GM12801 (cell line): ENCODE results near the gene MBP.

Source experiments
- CTCF ChIP-seq: IDR thresholded peaks from one replicate; pipeline ENCODE4 v1.5.1; 2011; ENCODE audit warnings: control low read depth; ENCODE audit not compliant: insufficient read length; ENCODE audit errors: extremely low read depth

Gene MBP

GRCh38 chr18:77132369-77133050 lies at the start of gene MBP:
Gene MBP (minus strand): TSS chr18:77132783. CDS start chr18:77105261, 27,522 bp downstream.
- no peak for TF ChIP-seq CTCF

GRCh38 chr18:77181950-77182707 lies 49.5 kb upstream of the MBP start:
- TF ChIP-seq CTCF = no peak

- TF ChIP-seq CTCF = no peak
Measured at GRCh38 chr18:77178559-77178958, 46.0 kb upstream of the MBP start.

- TF ChIP-seq CTCF = no peak
Measured at GRCh38 chr18:77177009-77177408, 44.4 kb upstream of the MBP start.

- TF ChIP-seq CTCF = no peak
Measured at GRCh38 chr18:77173275-77174030, 40.9 kb upstream of the MBP start.

GRCh38 chr18:77170890-77171410 lies 38.4 kb upstream of the MBP start:
- TF ChIP-seq CTCF = no peak

GRCh38 chr18:77168811-77169311 lies 36.3 kb upstream of the MBP start:
- no peak for TF ChIP-seq CTCF
